IMR-90 (cell line): ENCODE measurements around the gene PLEKHA8. TPM values are rescaled to one million over a fixed set of nuclear protein-coding genes. Genes with fewer than 3 reads are reported as not detected.

Source experiments
- ATAC-seq: fragments of 200-7000 bp; cut with Tn5 transposase; 2 replicates; pipeline ENCODE4 v1.9.1; 2020; ENCODE audit warnings: low read depth, mild to moderate bottlenecking, moderate library complexity
- BruUV-seq: library from RNA; stranded (reverse); fragments of 400-500 nt; replicated peaks from 2 replicates; lab custom pipeline; 2021; lab: Mats Ljungman, UMichigan
- CTCF ChIA-PET: fragments of 300-600 bp; formaldehyde crosslinking; extraction: SDS; loops from one replicate; lab custom pipeline; 2021; ENCODE audit warnings: antibody characterized with exemption; lab: Yijun Ruan, JAX
- POLR2A ChIA-PET: fragments of 300-600 bp; sonication (Branson Sonifier 250); formaldehyde crosslinking; loops from one replicate; lab custom pipeline; 2022; ENCODE audit warnings: antibody characterized with exemption; ENCODE audit not compliant: unreplicated experiment; lab: Charles Lee
- DNase-seq: peaks from one replicate; pipeline ENCODE4 v3.0.0; 2013
- H2AFZ ChIP-seq: replicated peaks from 2 replicates; pipeline ENCODE3; 2013; ENCODE audit warnings: low read length, mild to moderate bottlenecking; ENCODE audit not compliant: poor library complexity
- H2AK5ac ChIP-seq: 2 replicates; pipeline ENCODE4 v1.6.1; 2013; ENCODE audit warnings: low read depth, low read length, inconsistent platforms
- H2AK9ac ChIP-seq: replicated peaks from 2 replicates; pipeline ENCODE3; 2013; ENCODE audit warnings: mild to moderate bottlenecking, low read depth, low read length, moderate library complexity; ENCODE audit not compliant: poor library complexity
- H2BK120ac ChIP-seq: 2 replicates; pipeline ENCODE4 v1.6.1; 2013; ENCODE audit warnings: low read depth, low read length, inconsistent platforms
- H2BK15ac ChIP-seq: 3 replicates; pipeline ENCODE4 v1.6.1; 2013; ENCODE audit warnings: low read depth, low read length, inconsistent platforms
- H2BK20ac ChIP-seq: 2 replicates; pipeline ENCODE4 v1.6.1; 2013; ENCODE audit warnings: low read depth, mild to moderate bottlenecking, inconsistent platforms, low read length, moderate library complexity
- H2BK5ac ChIP-seq: 2 replicates; pipeline ENCODE4 v1.6.1; 2013; ENCODE audit warnings: mild to moderate bottlenecking, low read depth, low read length, inconsistent platforms; ENCODE audit not compliant: poor library complexity, severe bottlenecking
- H3K14ac ChIP-seq: replicated peaks from 2 replicates; pipeline ENCODE4 v1.6.1; 2013; ENCODE audit warnings: low read depth, low read length, inconsistent platforms
- H3K18ac ChIP-seq: 2 replicates; pipeline ENCODE4 v1.6.1; 2013; ENCODE audit warnings: low read depth, low read length, control low read depth
- H3K23ac ChIP-seq: 2 replicates; pipeline ENCODE4 v1.6.1; 2013; ENCODE audit warnings: low read depth, low read length, inconsistent platforms
- H3K27ac ChIP-seq: 2 replicates; pipeline ENCODE4 v1.5.1; 2013; ENCODE audit warnings: mild to moderate bottlenecking, control low read depth, low read length; ENCODE audit not compliant: insufficient read depth
- H3K27me3 ChIP-seq: 2 replicates; pipeline ENCODE4 v1.6.1; 2013; ENCODE audit warnings: low read length; ENCODE audit not compliant: control insufficient read depth, insufficient read depth
- H3K36me3 ChIP-seq: 2 replicates; pipeline ENCODE4 v1.6.1; 2013; ENCODE audit warnings: low read length, mixed read lengths; ENCODE audit not compliant: control insufficient read depth, insufficient read depth
- H3K4ac ChIP-seq: 2 replicates; pipeline ENCODE4 v1.6.1; 2013; ENCODE audit warnings: low read depth, low read length, inconsistent platforms
- H3K4me1 ChIP-seq: 2 replicates; pipeline ENCODE4 v1.6.1; 2013; ENCODE audit warnings: low read length, mixed read lengths; ENCODE audit not compliant: control insufficient read depth, insufficient read depth
- H3K4me2 ChIP-seq: 2 replicates; pipeline ENCODE4 v1.6.1; 2013; ENCODE audit warnings: low read depth, mild to moderate bottlenecking, control low read depth, low read length, moderate library complexity
- H3K4me3 ChIP-seq: 2 replicates; pipeline ENCODE4 v1.5.1; 2013; ENCODE audit warnings: low read depth, mild to moderate bottlenecking, control low read depth, low read length, moderate library complexity; ENCODE audit not compliant: insufficient read depth
- H3K56ac ChIP-seq: 2 replicates; pipeline ENCODE4 v1.6.1; 2013; ENCODE audit warnings: low read length, inconsistent platforms; ENCODE audit not compliant: insufficient read depth; ENCODE audit errors: extremely low read depth
- H3K79me1 ChIP-seq, 2 experiments: 2 replicates each; pipeline ENCODE4 v1.6.1; 2013; ENCODE audit warnings: low read length in 2 of 2, inconsistent platforms in 1 of 2, low read depth in 1 of 2
- H3K9ac ChIP-seq: 2 replicates; pipeline ENCODE4 v1.6.1; 2013; ENCODE audit warnings: low read depth, low read length, control low read depth
- H3K9me1 ChIP-seq: 2 replicates; pipeline ENCODE4 v1.6.1; 2013; ENCODE audit warnings: low read length, inconsistent platforms; ENCODE audit not compliant: insufficient read depth
- H3K9me3 ChIP-seq: 2 replicates; pipeline ENCODE4 v1.6.1; 2013; ENCODE audit warnings: low read length; ENCODE audit not compliant: control insufficient read depth, insufficient read depth
- H4K20me1 ChIP-seq: 2 replicates; pipeline ENCODE4 v1.6.1; 2013; ENCODE audit warnings: low read length, inconsistent platforms; ENCODE audit not compliant: insufficient read depth
- H4K5ac ChIP-seq: 2 replicates; pipeline ENCODE4 v1.6.1; 2013; ENCODE audit warnings: mild to moderate bottlenecking, low read depth, low read length, control low read depth
- H4K8ac ChIP-seq, 2 experiments: 2 replicates each; pipeline ENCODE4 v1.6.1; 2013; ENCODE audit warnings: low read depth in 2 of 2, low read length in 2 of 2, control low read depth in 1 of 2, inconsistent platforms in 1 of 2
- H4K91ac ChIP-seq: 2 replicates; pipeline ENCODE4 v1.6.1; 2013; ENCODE audit warnings: low read depth, low read length, inconsistent platforms; ENCODE audit not compliant: insufficient read depth
- BHLHE40 ChIP-seq: fragments of 150-350 bp; IDR thresholded peaks from 2 replicates; pipeline ENCODE4 v1.6.1; 2016; ENCODE audit warnings: mild to moderate bottlenecking, low read depth, low read length
- CEBPB ChIP-seq: IDR thresholded peaks from 2 replicates; pipeline ENCODE4 v1.6.1; 2012; ENCODE audit warnings: low read depth, low read length, improper control_type of control experiment
- CHD1 ChIP-seq: IDR thresholded peaks from 2 replicates; pipeline ENCODE4 v1.6.1; 2012; ENCODE audit warnings: low read depth, low read length, improper control_type of control experiment
- CTCF ChIP-seq: conservative IDR thresholded peaks from 2 replicates; pipeline ENCODE4 v1.5.1; 2012; ENCODE audit warnings: mild to moderate bottlenecking, low read depth, low read length, improper control_type of control experiment
- FOS ChIP-seq: fragments of 150-350 bp; IDR thresholded peaks from 2 replicates; pipeline ENCODE4 v1.6.1; 2016; ENCODE audit warnings: low read depth, low read length
- MAFK ChIP-seq: IDR thresholded peaks from 2 replicates; pipeline ENCODE4 v1.6.1; 2012; ENCODE audit warnings: low read depth, low read length, improper control_type of control experiment
- MAZ ChIP-seq: IDR thresholded peaks from 2 replicates; pipeline ENCODE4 v1.6.1; 2012; ENCODE audit warnings: low read depth, mild to moderate bottlenecking, low read length, improper control_type of control experiment, moderate library complexity, borderline replicate concordance
- MXI1 ChIP-seq: IDR thresholded peaks from 2 replicates; pipeline ENCODE4 v1.6.1; 2012; ENCODE audit warnings: low read depth, mild to moderate bottlenecking, low read length, moderate library complexity, borderline replicate concordance
- NFE2L2 ChIP-seq: fragments of 150-350 bp; IDR thresholded peaks from 2 replicates; pipeline ENCODE4 v1.6.1; 2016; ENCODE audit warnings: low read depth, mild to moderate bottlenecking, low read length
- POLR2A ChIP-seq: IDR thresholded peaks from 2 replicates; pipeline ENCODE4 v1.6.1; 2012; ENCODE audit warnings: mild to moderate bottlenecking, low read depth, low read length
- RAD21 ChIP-seq: IDR thresholded peaks from 2 replicates; pipeline ENCODE4 v1.6.1; 2012; ENCODE audit warnings: low read length, improper control_type of control experiment
- RCOR1 ChIP-seq: IDR thresholded peaks from 2 replicates; pipeline ENCODE4 v1.6.1; 2012; ENCODE audit warnings: mild to moderate bottlenecking, low read length, improper control_type of control experiment; ENCODE audit not compliant: insufficient replicate concordance
- RFX5 ChIP-seq: IDR thresholded peaks from 2 replicates; pipeline ENCODE4 v1.8.0; 2012; ENCODE audit warnings: low read depth, mild to moderate bottlenecking, low read length, moderate library complexity
- SMC3 ChIP-seq: fragments of 150-350 bp; IDR thresholded peaks from 2 replicates; pipeline ENCODE4 v1.6.1; 2016; ENCODE audit warnings: low read depth, mild to moderate bottlenecking, antibody characterized with exemption, low read length, moderate library complexity
- WGBS, 2 experiments: methylation state at CpG; one replicate each; pipeline versions ENCODE4 v1.1.5 to v1.1.7; 2013; ENCODE audit warnings: missing lambda C conversion rate in 2 of 2; ENCODE audit not compliant: insufficient read length in 1 of 2; ENCODE audit errors: extremely low coverage in 2 of 2; 5-methylcytosine and 5-hydroxymethylcytosine counted together
- dilution Hi-C: fragments of 300-500 bp; cut with HindIII; formaldehyde crosslinking; loops from one replicate; pipeline ENCODE4 v1.14.3; 2018; ENCODE audit warnings: low sequenced_read_pairs; ENCODE audit not compliant: unreplicated experiment
- in situ Hi-C: fragments of 300-500 bp; cut with MboI; formaldehyde crosslinking; loops from 3 replicates; pipeline ENCODE4 v1.14.3; 2019; ENCODE audit warnings: low sequenced_read_pairs, inconsistent platforms, mixed read lengths
- intact Hi-C: fragments of 100-400 bp; cut with micrococcal nuclease; formaldehyde crosslinking; loops from 2 replicates; pipeline ENCODE4 v1.10.0; 2022
- polyA plus RNA-seq, 3 experiments: library from polyadenylated mRNA; depleted of rRNA; stranded (reverse); fragments of >200 nt; gene quantifications; 2 replicates each; pipeline ENCODE4 v1.2.3, GENCODE V29; 2012; ENCODE audit warnings: low replicate concordance in 1 of 3
- total RNA-seq: library from RNA; depleted of rRNA; stranded (reverse); fragments of >200 nt; gene quantifications from 2 replicates; pipeline ENCODE4 v1.2.3, GENCODE V29; 2012
- TF ChIP-seq, protein P1 (sequence below): fragments of 150-350 bp; IDR thresholded peaks from 2 replicates; pipeline ENCODE4 v1.6.1; 2016; ENCODE audit warnings: low read depth, mild to moderate bottlenecking, low read length, moderate library complexity, borderline replicate concordance
- TF ChIP-seq, protein P2 (sequence below): fragments of 150-350 bp; IDR thresholded peaks from 2 replicates; pipeline ENCODE4 v1.6.1; 2017; ENCODE audit warnings: mild to moderate bottlenecking, antibody characterized with exemption, low read length, low read depth

PLEKHA8 gene
- total and polyA plus RNA-seq, 2 of the 4 experiments (the other 2 are of a cell fraction), result 3.6 to 9.7 TPM

GRCh38 chr7:30102281-30102680 lies 74.1 kb downstream of the PLEKHA8 start:
- no peaks in the 10 kb centered on the region for H4K20me1 ChIP-seq
- intact Hi-C loops (no loop called here), in situ Hi-C loops (no loop called here), dilution Hi-C loops (no loop called here)
- H3K27ac ChIP-seq, result no peak overlapping the region
- no peak overlapping the region for H3K14ac ChIP-seq
- no peak overlapping the region for H2BK20ac ChIP-seq
- CTCF ChIA-PET, result no interaction called here
- no peak overlapping the region for H4K91ac ChIP-seq
- no peak overlapping the region for H3K4ac ChIP-seq
- H4K8ac ChIP-seq, result no peak overlapping the region
- H4K5ac ChIP-seq, result no peak overlapping the region
- no peak overlapping the region for H2BK15ac ChIP-seq
- no peak overlapping the region for H3K4me3 ChIP-seq
- POLR2A ChIA-PET, result no interaction called here
- H3K4me2 ChIP-seq, result no peak overlapping the region
- no peak for DNase-seq
- TF ChIP-seq CTCF (no peak), MXI1 (no peak), MAFK (no peak), POLR2A (no peak), RFX5 (no peak), FOS (no peak), SMC3 (no peak), RAD21 (no peak), CEBPB (no peak), NFE2L2 (no peak), CHD1 (no peak), RCOR1 (no peak), BHLHE40 (no peak), MAZ (no peak)
- TF ChIP-seq, protein P1, sequence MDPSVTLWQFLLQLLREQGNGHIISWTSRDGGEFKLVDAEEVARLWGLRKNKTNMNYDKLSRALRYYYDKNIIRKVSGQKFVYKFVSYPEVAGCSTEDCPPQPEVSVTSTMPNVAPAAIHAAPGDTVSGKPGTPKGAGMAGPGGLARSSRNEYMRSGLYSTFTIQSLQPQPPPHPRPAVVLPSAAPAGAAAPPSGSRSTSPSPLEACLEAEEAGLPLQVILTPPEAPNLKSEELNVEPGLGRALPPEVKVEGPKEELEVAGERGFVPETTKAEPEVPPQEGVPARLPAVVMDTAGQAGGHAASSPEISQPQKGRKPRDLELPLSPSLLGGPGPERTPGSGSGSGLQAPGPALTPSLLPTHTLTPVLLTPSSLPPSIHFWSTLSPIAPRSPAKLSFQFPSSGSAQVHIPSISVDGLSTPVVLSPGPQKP, result no peak
- TF ChIP-seq, protein P2, sequence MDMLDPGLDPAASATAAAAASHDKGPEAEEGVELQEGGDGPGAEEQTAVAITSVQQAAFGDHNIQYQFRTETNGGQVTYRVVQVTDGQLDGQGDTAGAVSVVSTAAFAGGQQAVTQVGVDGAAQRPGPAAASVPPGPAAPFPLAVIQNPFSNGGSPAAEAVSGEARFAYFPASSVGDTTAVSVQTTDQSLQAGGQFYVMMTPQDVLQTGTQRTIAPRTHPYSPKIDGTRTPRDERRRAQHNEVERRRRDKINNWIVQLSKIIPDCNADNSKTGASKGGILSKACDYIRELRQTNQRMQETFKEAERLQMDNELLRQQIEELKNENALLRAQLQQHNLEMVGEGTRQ, result no peak
- H2AK5ac ChIP-seq, result no peak overlapping the region
- no peak overlapping the region for H2BK120ac ChIP-seq
- whole genome bisulfite sequencing, 2 experiments, result no CpG with 5 or more reads among the region's 3 CpGs
- no peaks in the 10 kb centered on the region for H3K36me3 ChIP-seq
- no peak overlapping the region for H2AK9ac ChIP-seq
- H3K18ac ChIP-seq, result no peak overlapping the region
- no peak for ATAC-seq
- no peak overlapping the region for H3K9ac ChIP-seq
- no peaks in the 10 kb centered on the region for H3K4me1 ChIP-seq
- H2BK5ac ChIP-seq, result no peak overlapping the region
- H3K56ac ChIP-seq, result no peak overlapping the region
- H3K79me1 ChIP-seq, result no peaks in the 10 kb centered on the region; a peak in 1 of 4 replicates
- no peak overlapping the region for H2AFZ ChIP-seq
- H3K27me3 ChIP-seq, result no peaks in the 10 kb centered on the region
- no peaks in the 10 kb centered on the region for H3K9me3 ChIP-seq
- no peaks in the 10 kb centered on the region for H3K9me1 ChIP-seq
- BruUV-seq, result no TSS peak
- no peak overlapping the region for H3K23ac ChIP-seq
